Measurements from ENCODE around the gene TMEM59L. TPM values are rescaled to one million over a fixed set of nuclear protein-coding genes. Genes with fewer than 3 reads are reported as not detected.

TMEM59L gene
- total and polyA plus RNA-seq, 9 of the 15 experiments (the other 6 are each of a cell fraction or from before 2014, with no cell fraction given) = 0.37 TPM; not detected in 8

GRCh38 chr19:18608102-18608804, 4.4 kb upstream of the TMEM59L start:
- Histone ChIP-seq H3K4me3 (no peak overlapping the region), H3K4me1 (replicated peaks in 1 of 2; ENCODE audit: control insufficient read depth in 2 of 2, insufficient read depth in 2 of 2, low read length in 2 of 2) (peaks cover 0 to 73% of the 10 kb centered on the region in 2 experiments; a peak in 2 of 5 replicates), H3K9ac (ENCODE audit: insufficient read depth in 1 of 2, low read depth in 2 of 2, low read length in 2 of 2) (no peak overlapping the region), H4K20me1 (replicated peaks; ENCODE audit: control insufficient read depth, insufficient read depth, low read length) (peaks cover 30% of the 10 kb centered on the region), H3K9me1 (ENCODE audit: control insufficient read depth, insufficient read depth, low read length) (no peaks in the 10 kb centered on the region), H3K9me3 (replicated peaks; ENCODE audit: control insufficient read depth, insufficient read depth, low read depth, low read length) (no peaks in the 10 kb centered on the region), H3K27ac (ENCODE audit: extremely low read depth, low read depth, low read length) (no peak overlapping the region), H2AFZ (ENCODE audit: low read depth, low read length) (no peak overlapping the region), H3K4me2 (ENCODE audit: insufficient read depth, low read length) (no peak overlapping the region), H3K36me3 (ENCODE audit: control insufficient read depth, insufficient read depth, low read length) (no peaks in the 10 kb centered on the region), H3K79me2 (ENCODE audit: control insufficient read depth, insufficient read depth, low read length) (no peaks in the 10 kb centered on the region), H3K27me3 (ENCODE audit: control insufficient read depth in 2 of 2, insufficient read depth in 2 of 2, low read length in 2 of 2) (peaks cover 55 to 81% of the 10 kb centered on the region in 2 experiments)
- ATAC-seq (no peak), DNase-seq (ENCODE audit: extremely low read depth in 1 of 4, low spot score in 3 of 4) (no peak), FAIRE-seq (no peak)
- WGBS (ENCODE audit: insufficient coverage, low coverage, missing lambda C conversion rate) = 0% methylated on average over 5 of the region's 5 CpGs
- in situ Hi-C loops (cut with MboI) = no loop called here
- POLR2A ChIA-PET = no interaction called here
- intact Hi-C loops (cut with micrococcal nuclease) = no loop called here
- BruUV-seq (replicated peaks) = no TSS peak
- CTCF ChIA-PET (ENCODE audit: low intra/inter-chr PET ratio) = no interaction called here
- no peak for TF ChIP-seq ETV1 (tag; conservative IDR thresholded peaks at IDR 0.05; ENCODE audit: low read depth)
- TF ChIP-seq RB1 (IDR thresholded peaks at IDR 0.05; ENCODE audit: low read depth) = no peak
- no peak for TF ChIP-seq KHSRP (IDR thresholded peaks at IDR 0.05)
- no peak for TF ChIP-seq HSF4 (CRISPR knock-in tag; IDR thresholded peaks at IDR 0.05; ENCODE audit: borderline replicate concordance)
- TF ChIP-seq ZNF57 (CRISPR knock-in tag; IDR thresholded peaks at IDR 0.05) = no peak
- no peak for TF ChIP-seq CBX8 (IDR thresholded peaks at IDR 0.05; ENCODE audit: borderline replicate concordance, extremely low read depth, low read depth, low read length, poor library complexity, severe bottlenecking)
- TF ChIP-seq ZNF318 (IDR thresholded peaks at IDR 0.05; ENCODE audit: borderline replicate concordance in 1 of 2, low read depth in 1 of 2) = no peak
- TF ChIP-seq, protein P1, sequence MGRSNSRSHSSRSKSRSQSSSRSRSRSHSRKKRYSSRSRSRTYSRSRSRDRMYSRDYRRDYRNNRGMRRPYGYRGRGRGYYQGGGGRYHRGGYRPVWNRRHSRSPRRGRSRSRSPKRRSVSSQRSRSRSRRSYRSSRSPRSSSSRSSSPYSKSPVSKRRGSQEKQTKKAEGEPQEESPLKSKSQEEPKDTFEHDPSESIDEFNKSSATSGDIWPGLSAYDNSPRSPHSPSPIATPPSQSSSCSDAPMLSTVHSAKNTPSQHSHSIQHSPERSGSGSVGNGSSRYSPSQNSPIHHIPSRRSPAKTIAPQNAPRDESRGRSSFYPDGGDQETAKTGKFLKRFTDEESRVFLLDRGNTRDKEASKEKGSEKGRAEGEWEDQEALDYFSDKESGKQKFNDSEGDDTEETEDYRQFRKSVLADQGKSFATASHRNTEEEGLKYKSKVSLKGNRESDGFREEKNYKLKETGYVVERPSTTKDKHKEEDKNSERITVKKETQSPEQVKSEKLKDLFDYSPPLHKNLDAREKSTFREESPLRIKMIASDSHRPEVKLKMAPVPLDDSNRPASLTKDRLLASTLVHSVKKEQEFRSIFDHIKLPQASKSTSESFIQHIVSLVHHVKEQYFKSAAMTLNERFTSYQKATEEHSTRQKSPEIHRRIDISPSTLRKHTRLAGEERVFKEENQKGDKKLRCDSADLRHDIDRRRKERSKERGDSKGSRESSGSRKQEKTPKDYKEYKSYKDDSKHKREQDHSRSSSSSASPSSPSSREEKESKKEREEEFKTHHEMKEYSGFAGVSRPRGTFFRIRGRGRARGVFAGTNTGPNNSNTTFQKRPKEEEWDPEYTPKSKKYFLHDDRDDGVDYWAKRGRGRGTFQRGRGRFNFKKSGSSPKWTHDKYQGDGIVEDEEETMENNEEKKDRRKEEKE (IDR thresholded peaks at IDR 0.05; ENCODE audit: borderline replicate concordance in 1 of 2, control insufficient read depth in 1 of 2, low read depth in 2 of 2, low read length in 1 of 2) = no peak
- TF ChIP-seq SIRT6 (IDR thresholded peaks at IDR 0.05; ENCODE audit: low read depth, low read length) = no peak
- no peak for TF ChIP-seq ZNF23 (CRISPR knock-in tag; IDR thresholded peaks at IDR 0.05)
